ENCODE results near the gene DDT. TPM values are rescaled to one million over a fixed set of nuclear protein-coding genes. Genes with fewer than 3 reads are reported as not detected.
"Not testable (repeated sequence)": the region's sequence is repeated elsewhere in the genome, so short reads cannot be mapped to it uniquely, and the experiment has no call there.

The DDT gene
- polyA plus RNA-seq, 4 donors: 59.3 to 95.8 (median 66.4) TPM

GRCh38 chr22:23993080-23993479 lies 18.8 kb upstream of the DDT start:
- not testable (repeated sequence) for DNase-seq (ENCODE audit: low read depth in 4 of 4, low spot score in 3 of 4)

DNA sequence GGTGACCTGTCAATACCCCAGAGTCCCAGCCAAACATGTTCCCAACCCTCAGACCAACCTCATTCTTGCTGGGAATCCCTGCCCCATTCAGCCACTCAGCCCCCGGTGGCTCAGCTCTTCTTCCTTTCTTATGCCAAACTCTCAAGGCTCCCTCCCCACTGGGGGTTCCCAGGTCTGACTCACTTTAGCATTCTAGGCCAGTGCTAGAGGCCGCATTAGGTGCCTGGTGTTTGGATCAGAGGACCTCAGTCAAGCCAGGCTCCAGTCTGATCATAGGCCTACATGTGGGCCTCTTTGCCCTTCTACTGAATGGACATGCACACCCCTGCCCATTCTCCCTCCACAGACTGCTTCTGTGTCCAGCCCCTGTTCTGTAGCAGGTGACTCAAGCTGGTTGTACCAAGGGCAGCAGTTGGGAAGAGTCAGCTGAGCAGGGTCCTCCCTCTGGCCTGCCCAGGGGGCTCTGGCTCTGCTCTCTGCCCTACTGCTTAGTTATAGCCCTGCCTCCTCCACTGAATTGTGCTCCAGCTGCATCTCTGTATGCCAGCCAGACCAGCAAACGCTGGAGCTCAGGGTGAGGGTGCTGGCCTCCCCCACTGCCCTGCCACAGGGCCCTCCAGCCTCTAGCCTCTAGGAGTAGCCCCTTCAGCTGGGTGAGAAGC lies 15.5 kb upstream of the DDT start:
- DNase-seq (ENCODE audit: low read depth in 4 of 4, low spot score in 3 of 4): not testable (repeated sequence)

GRCh38 chr22:23986538-23987178 lies 12.4 kb upstream of the DDT start:
- DNase-seq (ENCODE audit: low read depth in 4 of 4, low spot score in 3 of 4): not testable (repeated sequence)

DNA sequence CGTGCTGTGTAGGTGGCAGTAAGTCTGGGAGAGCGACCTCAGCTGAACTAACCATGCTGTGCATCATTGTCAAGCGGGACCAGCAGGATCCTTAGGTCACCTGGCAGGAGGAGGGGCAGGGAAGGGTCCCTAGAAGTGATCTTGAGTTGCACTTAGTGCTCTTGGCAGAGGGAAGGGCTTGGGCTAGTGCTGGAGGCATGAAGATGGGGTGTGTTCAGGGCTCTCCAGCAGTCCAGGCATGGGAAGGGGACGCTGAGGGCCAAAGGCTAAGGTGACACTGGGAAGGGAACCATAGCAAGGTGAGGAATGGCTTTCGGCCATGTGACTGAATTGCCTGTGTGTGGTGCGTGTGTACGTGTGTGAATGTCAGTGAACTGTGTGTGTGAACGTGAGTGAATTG lies 11.8 kb upstream of the DDT start:
- DNase-seq (ENCODE audit: low read depth in 4 of 4, low spot score in 3 of 4): not testable (repeated sequence)

- DNase-seq (ENCODE audit: low read depth in 4 of 4, low spot score in 3 of 4): peak in 2 of 4 donors; percentile 18 to 68
Observed at GRCh38 chr22:23984430-23984829, 10.2 kb upstream of the DDT start.

DNA sequence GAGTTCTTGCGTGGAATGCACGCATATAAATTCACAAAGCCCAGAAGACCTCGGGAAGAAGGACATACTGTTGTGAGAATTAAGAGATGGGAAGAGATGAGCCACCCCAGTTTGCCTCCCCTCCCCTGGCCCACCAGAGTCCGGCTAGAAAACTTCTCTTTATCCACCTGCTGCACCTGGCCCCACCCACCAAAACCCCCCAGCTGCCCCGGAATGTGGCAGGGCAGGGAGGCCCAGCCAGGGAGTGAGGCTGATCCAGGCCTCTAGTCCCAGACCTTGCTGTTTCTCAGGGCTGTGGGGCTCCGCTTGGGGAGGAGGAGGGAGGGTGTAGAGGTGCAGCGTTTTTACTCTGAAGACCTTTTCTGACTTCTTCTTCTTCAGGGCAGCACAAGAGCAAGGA lies 6.3 kb upstream of the DDT start:
- DNase-seq (ENCODE audit: low read depth in 4 of 4, low spot score in 3 of 4): not testable (repeated sequence)

GRCh38 chr22:23979557-23980240 lies 5.5 kb upstream of the DDT start, which contains the start of gene GSTT2:
TSS of gene GSTT2 (plus strand) at chr22:23980134.
- DNase-seq (ENCODE audit: low read depth in 4 of 4, low spot score in 3 of 4): not testable (repeated sequence)

- DNase-seq (ENCODE audit: low read depth in 4 of 4, low spot score in 3 of 4): not testable (repeated sequence)
Observed at GRCh38 chr22:23977304-23977703, 3.1 kb upstream of the DDT start.

- DNase-seq (ENCODE audit: low read depth in 4 of 4, low spot score in 3 of 4): not testable (repeated sequence)
Observed at GRCh38 chr22:23974836-23975352, 653 bp upstream of the DDT start.

DNA sequence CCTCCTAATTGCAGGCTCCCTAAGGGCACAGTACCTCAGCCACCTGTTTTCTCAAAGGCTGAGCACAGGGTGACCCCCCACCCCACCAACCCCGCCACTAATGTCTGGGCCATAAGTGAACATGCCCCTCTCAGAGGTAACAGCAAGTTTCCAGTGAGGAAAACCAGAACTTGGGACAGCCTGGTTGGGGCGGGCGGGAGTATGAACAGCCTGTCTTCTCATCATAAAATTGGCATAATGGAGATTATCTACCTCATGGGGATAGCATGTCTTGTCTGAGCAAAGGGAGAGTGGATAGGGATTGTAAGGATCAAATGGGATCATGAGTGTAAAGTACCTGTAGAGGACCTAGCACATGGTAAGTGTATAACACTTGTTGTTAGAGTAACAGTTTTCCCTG lies 2.3 kb downstream of the DDT start:
- not testable (repeated sequence) for DNase-seq (ENCODE audit: low read depth in 4 of 4, low spot score in 3 of 4)

DNA sequence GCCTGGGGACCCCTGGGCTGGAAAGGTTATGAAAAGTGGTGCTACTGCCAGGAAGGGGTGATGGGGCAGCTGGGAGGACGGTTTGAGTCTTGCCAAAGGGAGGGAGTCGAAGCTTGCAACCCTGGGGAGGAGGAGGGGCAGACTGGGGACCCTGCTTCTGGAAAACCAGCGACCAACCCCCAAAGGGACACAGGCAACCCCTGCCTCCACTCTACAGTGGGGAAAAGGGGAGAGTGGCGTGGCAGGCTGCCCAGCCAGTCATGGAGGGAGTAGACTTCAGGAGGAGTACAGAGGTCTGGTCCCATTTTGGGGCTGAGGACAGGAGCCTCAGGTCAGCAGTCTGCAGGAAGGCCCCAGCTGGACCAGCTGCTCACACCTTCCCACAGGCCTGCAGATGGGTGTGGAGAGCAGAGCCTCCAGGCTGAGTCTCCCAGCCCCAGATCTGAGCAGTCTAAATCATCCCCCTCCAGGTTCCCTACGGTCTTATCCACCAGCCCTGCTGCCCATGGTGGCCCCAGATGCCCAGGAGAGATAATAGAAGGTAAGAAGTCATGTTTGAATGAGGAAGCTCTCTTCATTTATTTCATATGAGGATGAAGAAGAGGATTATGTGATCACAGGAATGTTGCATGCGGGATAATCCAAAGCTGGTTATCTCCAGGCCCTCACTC lies 3.3 kb downstream of the DDT start:
- DNase-seq (ENCODE audit: low read depth in 4 of 4, low spot score in 3 of 4): no peak

GRCh38 chr22:23970201-23970641 lies 4.0 kb downstream of the DDT start:
- DNase-seq (ENCODE audit: low read depth in 4 of 4, low spot score in 3 of 4): no peak

DNA sequence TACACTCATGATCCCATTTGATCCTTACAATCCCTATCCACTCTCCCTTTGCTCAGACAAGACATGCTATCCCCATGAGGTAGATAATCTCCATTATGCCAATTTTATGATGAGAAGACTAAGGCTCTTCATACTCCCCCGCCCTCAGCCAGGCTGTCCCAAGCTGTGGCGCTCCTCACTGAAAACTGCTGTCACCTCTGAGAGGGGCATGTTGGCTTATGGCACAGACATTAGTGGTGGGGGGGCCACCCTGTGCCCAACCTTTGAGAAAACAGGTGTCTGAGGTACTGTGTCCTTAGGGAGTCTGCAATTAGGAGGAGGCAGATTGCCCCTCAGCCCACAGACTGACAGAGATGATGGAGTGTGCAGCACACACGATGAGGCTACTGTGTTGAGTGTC lies 5.2 kb downstream of the DDT start:
- DNase-seq (ENCODE audit: low read depth in 4 of 4, low spot score in 3 of 4): no peak

DNA sequence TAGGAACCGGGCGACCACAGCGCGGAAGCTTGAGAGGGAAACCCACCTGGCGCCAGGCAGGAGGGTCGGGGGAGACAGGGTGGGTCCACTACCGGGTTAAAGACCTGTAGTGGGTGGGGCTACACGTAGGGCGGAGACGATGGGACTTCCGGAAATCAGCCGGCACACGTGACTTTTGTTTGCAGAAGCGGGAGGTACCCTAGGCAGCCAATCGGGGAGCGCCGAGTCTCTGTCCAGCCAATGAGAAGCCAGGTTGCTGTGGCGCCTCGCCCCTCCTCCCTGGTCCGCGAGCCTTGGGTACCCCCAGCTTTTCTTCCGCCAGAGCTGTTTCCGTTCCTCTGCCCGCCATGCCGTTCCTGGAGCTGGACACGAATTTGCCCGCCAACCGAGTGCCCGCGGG lies 7.7 kb downstream of the DDT start, which contains the start of gene DDTL:
DDTL (plus strand) TSS at position 321 of the 400 bp plus-strand sequence; CDS start at position 348, 27 bp downstream.
- not testable (repeated sequence) for DNase-seq (ENCODE audit: low read depth in 4 of 4, low spot score in 3 of 4)

DNA sequence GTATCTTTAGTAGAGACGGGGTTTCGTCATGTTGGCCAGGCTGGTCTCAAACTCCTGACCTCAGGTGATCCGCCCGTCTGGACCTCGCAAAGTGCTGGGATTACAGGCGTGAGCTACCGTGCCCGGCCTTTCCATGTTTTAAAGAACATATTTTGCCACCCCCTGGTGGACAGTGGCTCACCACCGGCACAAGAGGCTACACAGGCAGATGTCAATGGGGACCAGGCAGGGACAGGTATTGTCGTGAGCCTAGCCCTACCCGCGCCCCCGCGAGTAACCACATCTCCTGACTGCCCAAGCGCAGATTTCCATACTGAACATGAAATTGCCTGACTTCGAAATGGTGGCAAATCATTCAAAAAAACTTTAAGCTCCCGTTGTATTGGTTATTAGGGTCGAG lies 8.1 kb downstream of the DDT start:
- DNase-seq (ENCODE audit: low read depth in 4 of 4, low spot score in 3 of 4): not testable (repeated sequence)

DNA sequence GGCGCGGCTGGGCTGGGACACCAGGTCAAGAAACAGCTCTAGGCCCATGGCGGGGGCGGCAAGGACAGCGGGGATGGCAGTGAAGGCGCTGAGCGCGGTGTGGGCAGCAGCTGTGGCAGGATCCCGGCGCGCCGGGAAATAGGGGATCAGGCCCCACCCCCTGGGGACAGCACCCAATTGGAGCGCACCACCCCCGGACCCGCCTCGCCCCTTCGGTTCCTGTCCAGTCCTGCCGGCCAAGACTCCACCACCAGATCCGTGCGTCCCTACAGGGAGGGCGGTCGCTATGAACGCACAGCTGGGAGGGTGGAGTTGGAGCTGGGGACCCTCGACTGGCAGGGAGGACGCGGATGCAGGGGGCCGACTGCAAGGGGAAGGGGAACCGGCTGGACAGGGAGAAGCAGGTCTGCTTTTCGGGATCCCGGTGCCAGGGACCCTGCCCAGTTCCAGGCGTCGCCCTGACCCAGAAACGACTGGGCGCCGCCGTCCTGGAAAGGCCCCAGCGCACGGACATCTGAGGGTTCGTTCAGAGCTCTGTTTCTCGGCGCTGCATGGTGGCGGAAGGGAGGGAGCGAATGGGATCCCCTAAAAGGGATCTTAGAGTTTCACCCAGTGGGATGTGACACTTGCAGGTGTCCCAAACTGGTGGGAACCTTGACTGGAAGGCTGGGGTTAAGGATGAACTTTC lies 13.0 kb downstream of the DDT start, which contains the start of gene GSTT2B:
GSTT2B (minus strand) TSS at position 112 of the 688 bp plus-strand sequence; CDS start at position 48, 64 bp downstream.
- not testable (repeated sequence) for DNase-seq (ENCODE audit: low read depth in 4 of 4, low spot score in 3 of 4)

DNA sequence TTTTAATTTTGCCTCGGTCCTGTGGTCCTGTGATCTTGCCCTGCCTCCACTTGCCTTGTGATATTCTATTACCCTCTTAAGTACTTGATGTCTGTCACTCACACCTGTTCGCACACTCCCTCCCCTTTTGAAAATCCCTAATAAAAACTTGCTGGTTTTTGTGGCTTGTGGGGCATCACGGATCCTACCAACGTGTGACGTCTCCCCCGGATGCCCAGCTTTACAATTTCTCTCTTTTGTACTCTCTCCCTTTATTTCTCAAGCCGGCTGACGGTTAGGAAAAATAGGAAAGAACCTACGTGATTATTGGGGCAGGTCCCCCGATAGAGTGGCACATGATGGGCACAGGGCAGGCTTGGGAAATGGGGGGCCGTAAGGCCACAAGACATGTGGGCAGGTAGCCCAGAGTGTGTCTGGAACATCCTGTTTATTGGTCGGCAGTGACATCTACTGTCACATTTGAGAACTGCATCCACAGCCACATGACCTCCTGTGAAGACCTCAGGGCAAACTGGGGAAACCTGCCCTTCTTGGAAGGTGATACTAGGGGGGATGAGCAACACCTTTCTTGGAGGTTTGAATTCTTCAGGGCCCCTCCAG lies 17.8 kb downstream of the DDT start:
- DNase-seq (ENCODE audit: low read depth in 4 of 4, low spot score in 3 of 4): peak; percentile 15 to 67 (median 56)

GRCh38 chr22:23955886-23956285 lies 18.4 kb downstream of the DDT start:
- DNase-seq (ENCODE audit: low read depth in 4 of 4, low spot score in 3 of 4): not testable (repeated sequence)

- not testable (repeated sequence) for DNase-seq (ENCODE audit: low read depth in 4 of 4, low spot score in 3 of 4)
Observed at GRCh38 chr22:23954991-23955305, 19.3 kb downstream of the DDT start.

All from right renal pelvis (tissue), 4 donors.